CD4-positive, alpha-beta T cell treated with Interleukin-4 for 1 hour (primary cell): ENCODE results near the gene SCARF2.
"Not testable (repeated sequence)": the region's sequence is repeated elsewhere in the genome, so short reads cannot be mapped to it uniquely, and the experiment has no call there.

Source experiments
- DNase-seq, 2 donors: peaks; one replicate each; pipeline ENCODE4 v3.0.0-alpha.2; 2020 to 2022

SCARF2 gene

GRCh38 chr22:20437613-20438426, at the start of gene SCARF2:
Gene SCARF2, minus strand, starts transcription at chr22:20437825. Its CDS starts 71 bp downstream, at chr22:20437754.
- no peak for DNase-seq

DNA sequence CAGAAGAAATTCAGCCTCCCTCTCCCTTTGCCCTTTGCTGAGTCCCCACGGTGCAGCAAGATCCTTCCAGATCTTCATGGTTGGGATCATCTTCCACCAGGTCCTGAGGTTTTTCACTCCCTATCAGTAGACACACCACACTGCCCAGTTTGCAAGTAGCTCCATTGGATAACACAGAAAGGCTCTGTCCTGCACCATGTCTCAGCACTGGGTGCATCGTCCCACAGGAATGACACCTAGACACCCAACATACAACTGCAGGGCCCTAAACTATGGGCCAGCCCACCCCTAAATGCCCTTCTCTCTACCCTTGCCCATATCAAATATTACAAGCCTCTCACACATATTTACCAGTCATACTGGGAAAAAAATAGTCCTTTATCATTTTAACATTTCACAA, 48.6 kb upstream of the SCARF2 start:
- DNase-seq: no peak

DNA sequence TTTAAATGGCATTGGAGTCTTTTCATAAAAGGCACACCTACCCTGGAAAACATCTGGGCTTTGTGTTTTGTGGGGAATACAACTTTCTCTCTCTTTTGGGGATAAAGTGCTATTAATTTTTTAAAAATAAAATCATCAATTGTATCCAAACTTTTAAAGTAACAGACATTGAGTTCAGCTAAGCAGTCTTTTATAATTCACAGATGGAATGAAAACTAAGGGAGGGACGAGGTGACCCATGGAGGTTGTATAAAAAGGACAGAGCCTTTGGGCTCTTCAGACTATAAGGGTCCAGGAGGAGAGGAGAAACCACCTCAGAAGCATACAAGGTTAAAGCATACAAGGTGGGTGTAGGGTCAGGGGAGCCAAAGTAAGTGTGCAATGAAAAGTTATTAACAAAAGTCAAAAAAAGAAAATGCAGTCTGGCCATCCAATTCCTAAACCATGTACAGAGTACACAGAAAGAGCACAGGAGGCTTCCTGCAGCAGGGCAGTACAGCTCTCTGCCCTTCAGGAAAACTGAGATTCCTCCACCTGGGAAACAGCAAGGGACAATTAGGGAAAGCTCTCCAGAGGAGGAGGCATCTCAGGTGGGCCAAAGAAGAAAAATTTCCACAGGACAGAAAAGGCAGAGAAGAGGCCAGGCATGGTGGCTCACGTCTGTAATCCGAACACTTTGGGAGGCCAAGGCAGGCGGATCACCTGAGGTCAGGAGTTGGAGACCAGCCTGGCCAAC, 47.5 kb upstream of the SCARF2 start:
- no peak for DNase-seq

DNA sequence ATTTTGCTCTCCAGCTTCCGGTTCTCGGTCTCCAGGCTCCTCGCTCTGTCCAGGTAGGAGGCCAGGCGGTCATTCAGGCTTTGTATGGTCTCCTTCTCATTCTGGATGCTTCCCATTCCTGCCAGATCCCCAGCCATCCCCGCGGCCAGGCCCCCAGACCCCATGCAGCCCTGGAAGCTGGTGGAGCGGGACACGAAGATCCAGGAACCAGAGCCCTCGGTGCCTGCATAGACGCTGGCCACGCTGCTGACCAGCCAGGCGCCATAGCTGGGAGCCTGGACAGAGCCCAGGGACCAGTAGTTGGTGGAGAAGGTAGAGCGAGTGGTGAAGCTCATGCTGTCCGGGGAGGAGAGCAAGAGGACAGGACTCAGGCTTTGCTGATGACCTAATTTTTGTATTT, 46.1 kb upstream of the SCARF2 start:
- DNase-seq: no peak

DNA sequence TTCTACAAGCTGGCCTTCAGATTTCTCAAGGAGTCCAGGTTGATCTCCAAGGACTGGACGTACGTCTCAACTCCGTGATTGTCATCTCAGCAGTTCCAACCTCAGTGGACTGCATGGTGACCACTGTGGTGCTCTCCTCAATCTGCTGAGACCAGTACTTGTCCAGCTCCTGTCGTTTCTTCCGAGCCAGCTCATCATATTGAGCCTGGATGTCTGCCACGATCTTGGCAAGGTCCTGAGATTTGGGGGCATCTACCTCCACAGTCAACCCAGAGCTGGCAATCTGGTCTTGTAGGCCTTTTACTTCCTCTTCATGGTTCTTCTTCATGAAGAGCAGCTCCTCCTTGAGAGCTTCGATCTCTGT, 45.5 kb upstream of the SCARF2 start:
- DNase-seq: not testable (repeated sequence)

DNA sequence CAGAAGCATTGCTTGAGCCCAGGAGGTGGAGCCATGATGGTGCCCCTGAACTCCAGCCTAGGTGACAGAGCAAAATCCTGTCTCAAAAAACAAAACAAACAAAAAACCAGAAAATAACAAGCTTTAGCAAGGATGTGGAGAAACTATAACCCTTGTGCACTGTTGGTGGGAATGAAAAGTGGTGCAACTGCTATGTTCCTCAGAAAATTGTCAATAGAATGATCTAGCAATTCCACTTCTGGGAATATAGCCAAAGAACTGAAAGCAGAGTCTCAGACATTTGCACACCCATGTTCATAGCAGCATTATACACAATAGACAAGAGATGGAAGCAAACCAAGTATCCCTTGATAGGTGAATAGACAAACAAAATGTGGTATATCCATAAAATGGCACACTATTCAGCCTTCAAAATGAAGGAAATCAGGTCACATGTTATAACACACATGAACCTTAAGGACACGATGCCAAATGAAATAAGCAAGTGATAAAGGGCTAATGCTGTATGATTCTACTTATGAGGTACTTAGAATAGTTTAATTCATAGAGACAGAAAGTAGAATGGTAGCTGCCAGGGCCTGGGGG, 42.1 kb upstream of the SCARF2 start:
- DNase-seq: no peak

GRCh38 chr22:20478059-20478458, 40.4 kb upstream of the SCARF2 start:
- not testable (repeated sequence) for DNase-seq

DNA sequence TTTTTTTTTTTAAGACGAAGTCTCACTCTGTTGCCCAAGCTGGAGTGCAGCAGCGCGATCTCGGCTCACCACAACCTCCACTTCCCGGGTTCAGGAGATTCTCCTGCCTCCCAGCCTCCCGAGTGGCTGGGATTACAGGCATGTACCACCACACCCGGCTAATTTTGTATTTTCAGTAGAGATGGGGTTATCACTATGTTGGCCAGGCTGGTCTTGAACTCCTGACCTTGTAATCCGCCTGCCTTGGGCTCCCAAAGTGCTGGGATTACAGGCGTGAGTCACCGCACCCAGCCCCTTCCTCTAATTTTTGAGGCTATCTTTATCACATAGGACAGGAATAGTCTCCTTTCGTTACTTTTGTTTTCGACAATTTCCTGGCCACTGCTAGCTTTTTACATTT, 37.9 kb upstream of the SCARF2 start:
- not testable (repeated sequence) for DNase-seq

- DNase-seq: no peak
Observed at GRCh38 chr22:20475115-20475436, 37.5 kb upstream of the SCARF2 start.

GRCh38 chr22:20472629-20473442, 35.2 kb upstream of the SCARF2 start:
- DNase-seq: no peak

GRCh38 chr22:20471126-20471833, 33.7 kb upstream of the SCARF2 start:
- no peak for DNase-seq

GRCh38 chr22:20470525-20470924, 32.9 kb upstream of the SCARF2 start:
- not testable (repeated sequence) for DNase-seq

DNA sequence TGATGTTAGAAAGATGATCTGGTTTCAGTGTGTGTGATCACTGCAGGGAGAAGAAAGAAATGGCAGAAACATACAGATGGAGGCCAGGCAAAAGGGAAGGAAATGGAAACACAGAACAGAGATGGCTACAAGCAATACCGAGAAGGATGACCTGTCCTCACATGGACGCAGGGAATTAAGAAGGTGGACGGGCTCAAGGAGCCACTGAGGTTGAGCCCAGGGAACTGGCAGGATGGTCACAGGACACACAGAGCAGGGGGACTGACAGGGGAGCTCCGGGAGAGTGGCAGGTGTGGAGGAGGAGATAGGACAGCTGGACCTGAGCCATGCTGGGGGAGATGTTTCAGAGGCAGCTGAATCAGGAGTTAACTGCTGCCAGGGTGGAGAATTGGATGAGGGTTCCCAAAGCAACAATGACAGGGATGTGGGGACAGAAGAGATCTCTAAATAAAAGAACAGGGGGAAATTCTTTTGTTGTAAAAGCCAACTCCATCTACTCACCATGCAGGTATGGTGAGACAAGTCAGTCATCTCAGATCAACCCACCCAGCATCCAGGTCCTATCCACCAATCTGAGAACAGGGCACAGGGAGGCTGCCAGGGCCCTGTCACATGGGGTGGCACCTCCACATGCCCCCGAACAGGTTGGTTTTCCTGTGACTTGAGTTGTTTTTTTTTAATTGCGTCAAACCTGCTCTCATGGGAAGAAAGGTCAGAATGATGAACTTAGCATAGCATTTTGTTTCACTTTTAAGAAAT, 31.7 kb upstream of the SCARF2 start:
- DNase-seq: no peak

DNA sequence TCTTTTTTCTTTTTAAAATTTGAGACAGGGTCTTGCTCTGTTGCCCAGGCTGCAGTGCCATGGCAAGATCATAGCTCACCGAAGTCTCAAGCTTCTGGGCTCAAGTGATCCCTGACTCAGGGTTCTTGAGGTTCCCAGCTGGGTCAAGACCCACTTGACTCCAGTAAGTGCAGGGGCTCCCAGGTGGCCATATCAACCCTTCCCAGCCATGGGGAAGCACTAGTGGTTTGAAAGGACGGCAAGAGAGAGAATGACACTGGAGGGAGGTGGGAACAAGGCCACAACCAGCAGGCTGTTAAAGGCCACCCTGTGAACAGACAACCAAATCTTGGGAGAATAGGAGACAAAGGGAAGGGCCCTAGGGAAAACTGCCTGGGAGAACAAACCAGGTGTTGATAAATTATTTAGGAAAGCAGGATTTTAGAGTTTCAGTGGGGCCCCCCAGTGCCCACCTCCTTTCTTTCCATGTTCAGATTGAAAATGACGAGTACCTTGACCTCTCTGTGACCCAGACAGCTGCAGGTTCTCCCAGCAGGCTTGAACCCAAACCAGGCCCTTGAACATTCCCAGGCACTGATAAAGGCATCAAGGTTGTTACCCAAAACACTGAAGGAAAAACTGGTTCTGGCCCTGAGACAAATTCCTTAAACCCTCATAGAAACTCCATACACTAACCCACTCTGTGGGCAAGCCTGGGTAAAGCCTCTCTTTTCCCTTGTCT, 29.2 kb upstream of the SCARF2 start:
- DNase-seq: no peak

- no peak for DNase-seq
Observed at GRCh38 chr22:20465759-20466077, 28.1 kb upstream of the SCARF2 start.

DNA sequence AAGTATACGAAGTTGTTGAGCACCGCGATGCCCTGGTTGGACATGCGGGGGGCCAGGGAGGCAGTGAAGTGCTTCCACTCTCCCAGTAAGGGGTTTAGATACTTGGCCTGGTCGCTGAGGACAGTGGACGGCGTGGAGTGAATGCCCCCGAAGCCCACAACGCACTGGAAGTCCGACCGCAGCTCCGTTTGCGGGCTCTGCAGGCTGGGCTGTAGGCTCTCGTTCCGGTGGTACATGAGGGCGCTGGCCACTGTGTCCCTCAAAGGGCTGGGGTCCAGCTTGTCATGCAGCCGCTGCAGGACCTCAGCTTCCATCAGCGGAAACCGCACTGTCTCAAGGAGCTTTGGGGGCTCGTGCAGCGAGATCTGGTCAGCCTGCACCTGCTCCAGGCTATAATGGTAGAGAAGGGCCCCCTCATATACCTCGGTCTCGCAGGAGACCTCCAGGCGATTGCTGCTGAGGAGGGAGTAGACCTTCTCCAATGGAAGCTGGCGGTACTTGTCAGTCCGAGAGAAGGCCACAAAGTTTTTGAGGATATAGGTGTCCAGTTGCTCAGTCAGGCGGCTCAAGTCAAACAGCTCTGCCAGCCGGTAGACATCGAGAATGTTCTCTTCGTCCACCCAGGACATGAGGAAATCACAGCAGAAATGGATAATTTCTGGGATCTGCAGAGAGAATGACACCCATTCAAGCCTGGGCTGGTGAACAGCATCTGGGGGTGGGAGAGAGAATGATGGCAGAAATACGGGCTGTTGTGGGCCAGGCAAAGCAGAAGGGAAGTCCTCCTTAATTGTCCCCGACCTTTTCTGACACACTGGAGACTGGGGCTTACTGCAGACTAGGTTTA, 27.5 kb upstream of the SCARF2 start:
- no peak for DNase-seq

DNA sequence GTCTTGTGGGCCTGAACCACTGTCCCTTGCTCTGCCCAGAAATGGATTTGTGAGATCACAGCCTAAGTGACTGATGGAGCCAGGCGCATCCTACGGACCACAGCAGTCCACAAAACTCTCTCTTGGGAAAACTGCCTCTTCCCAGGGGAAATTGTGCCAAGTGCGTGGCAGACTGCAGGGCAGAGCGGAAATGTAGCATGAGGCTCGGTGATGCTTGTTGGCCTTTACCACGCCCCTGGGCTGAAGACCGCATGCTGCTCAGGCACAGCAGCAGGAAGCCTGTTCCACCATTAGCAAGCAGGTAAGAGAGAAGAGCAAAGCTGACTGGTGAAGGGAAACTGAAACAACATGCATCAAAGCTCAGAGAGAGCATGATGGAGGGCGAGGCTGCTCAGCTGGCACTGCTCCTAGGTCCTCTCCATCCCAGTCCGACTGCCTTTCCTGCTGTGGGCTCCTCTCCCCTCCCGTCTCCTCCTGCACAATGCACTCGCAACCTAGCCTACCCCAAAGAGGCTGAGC, 26.5 kb upstream of the SCARF2 start:
- peak; percentile 72 to 79 for DNase-seq

DNA sequence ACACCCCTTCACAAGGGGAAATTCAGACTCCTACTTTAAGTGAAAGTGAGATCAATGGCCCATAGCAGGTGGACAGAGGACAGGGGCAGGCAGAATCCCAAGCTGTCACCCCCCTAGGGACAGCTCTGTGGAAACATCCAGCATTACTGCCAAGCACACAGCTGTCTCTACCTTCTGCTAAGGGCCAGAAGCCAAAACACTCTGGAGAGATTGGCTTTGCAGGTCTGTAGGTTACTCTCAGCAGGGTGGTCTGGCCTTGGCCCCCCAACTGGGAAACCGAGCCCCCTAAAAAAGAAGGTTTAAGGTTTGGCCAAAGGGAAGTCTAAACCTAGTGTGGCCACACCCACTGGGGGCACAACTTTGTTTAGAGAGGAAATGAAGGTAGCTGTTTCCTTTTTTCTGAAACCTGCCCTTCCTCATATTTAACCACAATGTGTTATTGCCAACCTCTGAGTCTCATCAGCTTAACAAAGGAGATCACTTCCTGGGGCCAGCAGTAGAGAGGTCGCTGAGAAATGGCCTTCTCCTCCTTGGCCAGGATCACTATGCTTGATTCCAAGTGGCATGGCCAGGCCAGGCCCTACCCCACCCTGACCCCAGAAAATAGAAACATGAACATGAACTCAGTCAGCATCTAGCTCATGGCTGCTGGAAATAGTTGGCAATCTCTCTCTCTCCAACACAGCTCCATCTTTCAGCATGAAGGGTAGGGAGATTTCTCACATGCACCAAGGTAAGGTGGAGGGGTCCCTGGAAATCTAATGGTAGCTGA, 25.9 kb upstream of the SCARF2 start:
- DNase-seq: peak; percentile 48 to 68

GRCh38 chr22:20459862-20460261, 22.2 kb upstream of the SCARF2 start:
- no peak for DNase-seq
